HG03432 (cell line): ENCODE data around the gene MARCHF2.
"Not testable (repeated sequence)": the region's sequence is repeated elsewhere in the genome, so short reads cannot be mapped to it uniquely, and the experiment has no call there.

Experiments
- ATAC-seq: cut with Tn5 transposase; IDR thresholded peaks from one replicate; pipeline ENCODE4 v1.9.1; 2021; ENCODE audit warnings: mild to moderate bottlenecking, moderate library complexity; ENCODE audit not compliant: unreplicated experiment

MARCHF2 gene, protein sequence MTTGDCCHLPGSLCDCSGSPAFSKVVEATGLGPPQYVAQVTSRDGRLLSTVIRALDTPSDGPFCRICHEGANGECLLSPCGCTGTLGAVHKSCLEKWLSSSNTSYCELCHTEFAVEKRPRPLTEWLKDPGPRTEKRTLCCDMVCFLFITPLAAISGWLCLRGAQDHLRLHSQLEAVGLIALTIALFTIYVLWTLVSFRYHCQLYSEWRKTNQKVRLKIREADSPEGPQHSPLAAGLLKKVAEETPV

DNA sequence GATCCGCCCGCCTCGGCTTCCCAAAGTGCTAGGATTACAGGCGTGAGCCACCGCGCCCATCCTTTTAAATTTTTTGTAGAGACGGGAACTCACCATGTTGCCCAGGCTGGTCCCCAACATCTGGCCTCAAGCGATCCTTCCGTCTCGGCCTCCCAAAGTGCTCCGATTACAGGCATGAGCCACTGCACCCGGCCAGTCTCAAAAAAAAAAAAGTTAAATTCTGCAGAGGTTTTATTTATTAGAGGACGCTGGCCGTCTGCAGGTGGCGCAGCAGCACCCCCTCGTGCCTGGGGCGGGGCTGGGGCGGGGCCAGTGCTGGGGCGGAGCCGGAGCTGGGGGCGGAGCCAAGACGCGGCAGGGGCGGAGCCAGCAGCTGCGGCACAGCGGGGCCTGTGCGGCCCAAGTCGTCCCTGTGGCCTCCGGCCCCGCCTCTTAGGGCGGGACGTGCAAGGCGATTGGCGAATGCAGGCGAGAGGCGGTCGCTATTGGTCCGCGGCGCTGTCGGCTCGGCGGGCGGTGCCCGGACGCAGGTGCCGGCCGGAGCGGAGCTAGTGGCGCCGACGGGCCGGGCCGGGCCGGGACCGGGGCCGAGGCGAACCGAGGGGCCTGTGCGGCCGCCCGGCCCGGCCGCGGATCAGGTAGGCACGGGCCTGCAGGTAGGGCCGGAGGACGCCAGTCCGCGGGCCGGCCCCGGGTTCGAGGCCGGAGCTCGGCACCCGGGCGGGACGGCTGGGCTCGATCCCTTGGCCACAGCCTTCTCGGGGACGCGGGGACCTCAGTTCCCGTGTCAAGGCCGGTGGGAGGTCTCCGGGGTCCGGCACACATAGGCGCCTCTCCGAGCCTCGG lies at the start of gene MARCHF2:
Gene MARCHF2 (plus strand): TSS at position 523 of the 846 bp plus-strand sequence. CDS start 8,536 bp downstream, outside the sequence.
- ATAC-seq = peak; percentile 99

DNA sequence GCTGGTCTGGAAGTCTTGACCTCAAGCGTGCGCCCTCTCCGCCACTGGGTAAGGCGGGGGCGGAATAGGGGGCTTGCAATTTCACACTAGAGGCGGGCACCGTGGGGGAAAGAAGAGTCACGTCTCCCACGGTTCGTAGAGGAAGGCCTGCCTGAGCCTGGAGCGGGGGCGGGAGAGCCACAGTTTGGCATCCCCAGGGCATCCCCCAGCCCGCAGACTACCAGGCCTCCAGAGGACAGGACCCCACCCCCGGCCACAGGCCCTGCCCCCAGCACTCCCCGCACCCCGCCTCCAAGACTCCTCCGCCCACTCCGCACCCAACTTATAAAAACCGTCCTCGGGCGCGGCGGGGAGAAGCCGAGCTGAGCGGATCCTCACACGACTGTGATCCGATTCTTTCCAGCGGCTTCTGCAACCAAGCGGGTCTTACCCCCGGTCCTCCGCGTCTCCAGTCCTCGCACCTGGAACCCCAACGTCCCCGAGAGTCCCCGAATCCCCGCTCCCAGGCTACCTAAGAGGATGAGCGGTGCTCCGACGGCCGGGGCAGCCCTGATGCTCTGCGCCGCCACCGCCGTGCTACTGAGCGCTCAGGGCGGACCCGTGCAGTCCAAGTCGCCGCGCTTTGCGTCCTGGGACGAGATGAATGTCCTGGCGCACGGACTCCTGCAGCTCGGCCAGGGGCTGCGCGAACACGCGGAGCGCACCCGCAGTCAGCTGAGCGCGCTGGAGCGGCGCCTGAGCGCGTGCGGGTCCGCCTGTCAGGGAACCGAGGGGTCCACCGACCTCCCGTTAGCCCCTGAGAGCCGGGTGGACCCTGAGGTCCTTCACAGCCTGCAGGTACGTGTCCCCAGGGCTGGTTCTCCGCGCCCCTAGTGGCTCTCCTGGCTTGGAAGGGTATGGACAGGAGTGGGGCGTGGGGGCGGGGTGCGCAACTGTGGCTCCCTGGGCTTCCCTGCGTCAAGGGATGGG lies 49.0 kb upstream of the MARCHF2 start, which contains the start of gene ANGPTL4:
Gene ANGPTL4 (plus strand): TSS at position 353 of the 969 bp plus-strand sequence. CDS start 167 bp downstream, at position 520.
- ATAC-seq = no peak

DNA sequence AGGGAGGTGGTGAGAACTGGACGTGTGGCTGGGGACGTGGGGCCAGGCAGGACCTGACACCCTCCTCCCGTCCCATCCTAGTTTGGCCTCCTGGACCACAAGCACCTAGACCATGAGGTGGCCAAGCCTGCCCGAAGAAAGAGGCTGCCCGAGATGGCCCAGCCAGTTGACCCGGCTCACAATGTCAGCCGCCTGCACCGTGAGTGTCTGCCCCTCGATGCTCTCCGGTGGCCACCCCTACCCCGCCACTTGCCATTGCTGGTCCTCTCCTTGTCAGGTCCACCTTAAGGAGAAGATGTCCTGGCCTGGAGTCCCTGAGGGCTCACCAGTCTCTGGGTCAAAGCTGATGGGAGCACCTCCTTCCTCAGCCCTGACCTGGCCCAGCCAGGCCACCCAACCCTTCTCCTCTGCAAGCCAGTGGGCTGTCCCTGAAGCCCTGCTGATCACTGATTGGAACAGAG lies 47.0 kb upstream of the MARCHF2 start:
- ATAC-seq = no peak

DNA sequence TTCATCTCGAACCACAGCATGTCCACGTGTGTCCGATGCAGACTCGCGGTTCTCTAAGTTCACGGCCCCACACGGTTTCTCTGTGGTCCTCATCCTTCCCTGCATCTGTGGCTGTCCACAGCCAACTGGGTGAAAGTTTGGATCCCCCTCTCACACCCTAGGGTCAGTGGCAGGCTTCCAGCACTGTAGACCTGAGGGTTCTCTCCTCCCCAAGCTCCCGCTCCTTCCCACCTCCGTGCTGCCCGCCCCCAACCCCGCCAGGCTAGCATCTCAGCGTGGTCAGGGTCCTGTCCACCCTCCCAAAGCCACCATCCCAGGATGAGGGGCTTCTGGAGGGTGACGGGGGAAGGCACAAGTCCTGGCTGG lies 46.2 kb upstream of the MARCHF2 start:
- ATAC-seq = no peak

DNA sequence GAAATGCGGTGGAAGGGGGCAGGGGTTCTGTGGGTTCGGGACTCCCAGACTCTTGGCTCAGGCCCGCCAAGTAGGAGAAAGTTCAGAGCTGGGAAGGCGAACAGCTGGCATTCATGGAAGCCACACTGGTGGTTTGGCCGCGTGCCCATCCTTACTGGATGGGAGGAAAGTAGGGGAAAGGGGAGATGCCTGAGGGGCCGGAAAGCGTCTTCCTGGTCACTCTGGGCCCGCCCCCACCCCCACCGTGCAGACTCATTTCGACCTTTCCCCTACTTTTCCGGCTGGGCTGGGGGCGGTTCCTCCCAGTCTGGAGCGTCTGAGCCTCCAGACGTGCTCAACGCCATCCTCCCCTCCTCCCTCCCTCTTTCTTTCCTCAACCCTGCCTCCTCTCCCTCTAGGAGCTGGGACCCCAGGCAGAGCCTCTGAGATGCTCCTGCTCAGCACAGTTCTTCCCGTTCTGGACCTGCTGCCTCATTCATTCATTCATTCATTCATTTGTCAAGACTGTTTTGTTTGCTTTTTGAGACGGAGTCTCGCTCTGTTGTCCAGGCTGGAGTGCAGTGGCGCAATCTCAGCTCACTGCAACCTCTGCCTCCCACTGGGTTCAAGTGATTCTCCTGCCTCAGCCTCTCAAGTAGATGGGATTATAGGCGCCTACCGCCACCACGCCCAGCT lies 45.6 kb upstream of the MARCHF2 start:
- ATAC-seq = no peak

DNA sequence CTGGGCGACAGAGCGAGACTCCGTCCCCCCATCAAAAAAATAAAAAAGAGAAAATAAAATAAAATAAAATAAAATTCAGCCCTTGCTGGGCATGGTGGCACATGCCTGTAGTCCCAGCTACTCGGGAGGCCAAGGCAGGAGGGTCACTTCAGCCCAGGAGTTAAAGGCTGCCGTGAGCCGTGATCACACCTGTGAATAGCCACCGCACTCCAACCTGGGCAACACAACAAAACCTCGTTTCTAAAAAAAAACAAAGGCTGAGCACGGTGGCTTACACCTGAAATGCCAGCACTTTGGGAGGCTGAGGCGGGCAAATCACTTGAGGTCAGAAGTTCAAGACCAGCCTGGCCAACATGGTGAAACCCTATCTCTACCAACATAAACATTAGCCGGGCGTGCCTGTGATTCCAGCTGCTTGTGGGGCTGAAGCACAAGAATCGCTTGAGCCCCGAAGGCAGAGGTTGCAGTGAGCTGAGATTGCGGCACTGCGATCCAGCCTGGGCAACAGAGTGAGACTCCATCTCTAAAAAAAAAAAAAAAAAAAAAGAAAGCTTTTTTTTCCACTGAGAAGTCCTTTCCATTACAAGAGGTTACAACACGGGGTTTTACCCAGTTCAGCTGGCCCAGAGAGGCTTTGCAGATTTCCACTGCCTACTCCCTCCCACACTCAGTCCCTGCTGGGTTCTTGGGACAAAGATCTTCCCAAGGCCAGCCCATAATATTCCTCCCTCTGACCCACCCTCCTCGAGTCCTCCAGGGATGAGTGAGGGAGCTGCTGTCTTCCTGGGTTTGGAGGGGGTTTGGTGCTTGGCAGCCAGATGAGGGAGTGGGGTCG lies 42.7 kb upstream of the MARCHF2 start:
- ATAC-seq = no peak

DNA sequence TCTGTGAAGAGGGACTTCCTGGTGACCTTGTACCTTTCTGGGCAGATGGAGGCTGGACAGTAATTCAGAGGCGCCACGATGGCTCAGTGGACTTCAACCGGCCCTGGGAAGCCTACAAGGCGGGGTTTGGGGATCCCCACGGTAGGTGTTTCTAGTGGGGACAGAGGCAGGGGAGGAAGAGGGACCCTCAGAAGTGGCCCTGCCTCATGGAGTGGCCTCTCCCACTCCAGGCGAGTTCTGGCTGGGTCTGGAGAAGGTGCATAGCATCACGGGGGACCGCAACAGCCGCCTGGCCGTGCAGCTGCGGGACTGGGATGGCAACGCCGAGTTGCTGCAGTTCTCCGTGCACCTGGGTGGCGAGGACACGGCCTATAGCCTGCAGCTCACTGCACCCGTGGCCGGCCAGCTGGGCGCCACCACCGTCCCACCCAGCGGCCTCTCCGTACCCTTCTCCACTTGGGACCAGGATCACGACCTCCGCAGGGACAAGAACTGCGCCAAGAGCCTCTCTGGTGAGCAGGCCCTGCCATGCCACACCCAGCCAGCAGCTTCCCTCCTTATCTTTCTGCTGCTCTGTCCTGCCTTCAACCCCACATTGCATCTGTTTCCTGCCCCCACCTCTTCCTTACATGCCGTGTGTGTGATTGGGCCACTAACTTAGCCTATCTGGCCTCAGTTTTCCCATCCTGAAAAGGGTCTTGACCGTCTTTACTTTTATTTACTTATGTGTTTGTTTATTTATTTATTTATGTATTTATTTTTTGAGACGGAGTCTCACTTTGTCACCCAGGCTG lies 41.9 kb upstream of the MARCHF2 start:
- no peak for ATAC-seq

DNA sequence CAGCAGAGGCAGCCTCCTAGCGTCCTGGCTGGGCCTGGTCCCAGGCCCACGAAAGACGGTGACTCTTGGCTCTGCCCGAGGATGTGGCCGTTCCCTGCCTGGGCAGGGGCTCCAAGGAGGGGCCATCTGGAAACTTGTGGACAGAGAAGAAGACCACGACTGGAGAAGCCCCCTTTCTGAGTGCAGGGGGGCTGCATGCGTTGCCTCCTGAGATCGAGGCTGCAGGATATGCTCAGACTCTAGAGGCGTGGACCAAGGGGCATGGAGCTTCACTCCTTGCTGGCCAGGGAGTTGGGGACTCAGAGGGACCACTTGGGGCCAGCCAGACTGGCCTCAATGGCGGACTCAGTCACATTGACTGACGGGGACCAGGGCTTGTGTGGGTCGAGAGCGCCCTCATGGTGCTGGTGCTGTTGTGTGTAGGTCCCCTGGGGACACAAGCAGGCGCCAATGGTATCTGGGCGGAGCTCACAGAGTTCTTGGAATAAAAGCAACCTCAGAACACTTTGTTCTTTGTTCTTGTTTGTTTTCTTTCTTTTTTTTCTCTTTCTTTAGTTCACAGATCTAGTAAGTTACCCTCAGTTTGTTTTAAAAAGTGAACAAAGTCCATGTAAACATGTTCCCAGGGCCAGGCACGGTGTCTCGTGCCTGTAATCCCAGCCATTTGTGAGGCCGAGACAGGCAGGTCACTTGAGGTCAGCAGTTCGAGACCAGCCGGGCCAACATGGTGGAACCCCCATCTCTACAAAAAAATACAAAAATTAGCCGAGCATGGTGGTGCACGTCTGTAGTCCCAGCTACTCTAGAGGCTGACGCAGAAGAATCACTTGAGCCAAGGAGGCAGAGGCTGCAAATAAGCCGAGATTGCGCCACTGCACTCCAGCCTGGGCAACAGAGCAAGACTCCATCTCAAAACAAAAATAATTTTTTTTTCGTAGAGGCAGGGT lies 39.0 kb upstream of the MARCHF2 start:
- no peak for ATAC-seq

DNA sequence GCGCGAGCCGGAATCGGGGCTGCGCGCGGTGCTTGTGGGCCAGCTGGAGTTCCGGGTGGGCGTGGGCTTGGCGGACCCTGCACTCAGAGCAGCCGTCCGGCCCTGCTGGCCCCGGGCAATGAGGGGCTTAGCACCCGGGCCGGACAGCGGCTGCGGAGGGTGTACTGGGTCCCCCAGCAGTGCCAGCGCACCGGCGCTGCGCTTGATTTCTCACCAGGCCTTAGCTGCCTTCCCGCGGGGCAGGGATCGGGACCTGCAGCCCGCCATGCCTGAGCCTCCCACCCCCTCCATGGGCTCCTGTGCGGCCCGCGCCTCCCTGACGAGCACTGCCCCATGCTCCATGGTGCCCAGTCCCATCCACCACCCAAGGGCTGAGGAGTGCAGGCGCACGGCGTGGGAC lies 37.3 kb upstream of the MARCHF2 start:
- ATAC-seq = not testable (repeated sequence)

DNA sequence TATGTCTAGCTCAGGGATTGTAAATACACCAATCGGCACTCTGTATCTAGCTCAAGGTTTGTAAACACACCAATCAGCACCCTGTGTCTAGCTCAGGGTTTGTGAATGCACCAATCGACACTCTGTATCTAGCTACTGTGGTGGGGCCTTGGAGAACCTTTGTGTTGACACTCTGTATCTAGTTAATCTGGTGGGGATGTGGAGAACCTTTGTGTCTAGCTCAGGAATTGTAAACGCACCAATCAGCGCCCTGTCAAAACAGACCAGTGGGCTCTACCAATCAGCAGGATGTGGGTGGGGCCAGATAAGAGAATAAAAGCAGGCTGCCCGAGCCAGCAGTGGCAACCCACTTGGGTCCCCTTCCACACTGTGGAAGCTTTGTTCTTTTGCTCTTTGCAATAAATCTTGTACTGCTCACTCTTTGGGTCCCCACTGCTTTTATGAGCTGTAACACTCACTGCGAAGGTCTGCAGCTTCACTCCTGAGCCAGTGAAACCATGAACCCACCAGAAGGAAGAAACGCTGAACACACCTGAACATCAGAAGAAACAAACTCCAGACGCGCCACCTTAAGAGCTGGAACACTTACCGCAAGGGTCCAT lies 36.6 kb upstream of the MARCHF2 start:
- ATAC-seq = not testable (repeated sequence)

DNA sequence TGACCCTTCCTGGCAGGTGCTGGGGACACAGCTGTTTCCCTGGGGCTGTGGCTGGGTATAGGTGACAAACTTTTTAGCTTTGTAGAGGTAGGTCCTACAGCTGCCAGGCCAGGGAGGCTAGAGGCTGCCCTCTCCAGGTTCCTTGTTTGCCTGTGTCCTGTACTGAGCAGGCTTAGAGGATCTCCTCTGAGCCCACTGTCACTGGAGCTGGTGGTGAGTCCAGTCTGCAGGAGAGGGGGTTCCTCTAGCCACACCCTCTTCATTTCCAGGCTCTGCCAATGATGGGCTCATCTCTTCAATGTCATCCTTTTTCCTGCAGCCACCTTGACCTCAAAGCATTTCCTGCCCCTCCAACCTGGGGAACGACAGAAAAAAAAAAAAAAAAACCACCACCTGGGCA lies 35.5 kb upstream of the MARCHF2 start:
- no peak for ATAC-seq

DNA sequence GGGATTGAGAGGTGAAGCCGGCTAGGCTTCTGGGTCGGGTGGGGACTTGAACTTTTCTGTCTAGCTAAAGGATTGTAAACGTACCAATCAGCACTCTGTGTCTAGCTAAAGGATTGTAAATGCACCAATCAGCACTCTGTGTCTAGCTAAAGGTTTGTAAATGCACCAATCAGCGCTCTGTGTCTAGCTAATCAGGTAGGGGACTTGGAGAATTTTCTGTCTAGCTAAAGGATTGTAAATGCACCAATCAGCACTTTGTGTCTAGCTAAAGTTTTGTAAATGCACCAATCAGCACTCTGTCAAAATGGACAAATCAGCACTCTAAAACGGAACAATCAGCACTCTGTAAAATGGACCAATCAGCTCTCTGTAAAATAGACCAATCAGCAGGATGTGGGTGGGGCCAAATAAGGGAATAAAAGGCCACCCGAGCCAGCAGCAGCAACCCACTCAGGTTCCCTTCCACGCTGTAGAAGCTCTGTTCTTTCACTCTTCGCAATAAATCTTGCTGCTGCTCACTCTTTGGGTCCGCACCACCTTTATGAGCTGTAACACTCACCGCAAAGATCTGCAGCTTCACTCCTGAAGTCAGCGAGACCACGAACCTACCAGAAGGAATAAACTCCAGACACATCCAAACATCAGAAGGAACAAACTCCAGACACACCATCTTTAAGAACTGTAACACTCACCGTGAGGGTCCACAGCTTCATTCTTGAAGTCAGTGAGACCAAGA lies 33.8 kb upstream of the MARCHF2 start:
- not testable (repeated sequence) for ATAC-seq

DNA sequence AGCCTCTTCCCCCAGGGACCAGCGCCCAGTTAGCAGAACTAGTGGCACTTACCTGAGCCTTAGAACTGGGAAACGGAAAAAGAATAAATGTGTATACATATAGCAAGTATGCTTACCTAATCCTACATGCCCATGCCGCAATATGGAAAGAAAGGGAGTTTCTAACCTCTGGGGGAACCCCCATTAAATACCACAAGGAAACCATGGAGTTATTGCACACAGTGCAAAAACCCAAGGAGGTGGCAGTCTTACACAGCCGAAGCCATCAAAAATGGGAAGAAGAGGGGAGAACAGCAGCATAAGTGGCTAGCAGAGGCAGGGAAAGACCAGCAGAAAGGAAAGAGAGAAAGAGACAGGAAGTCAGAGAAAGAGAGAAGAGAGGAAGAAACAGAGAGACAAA lies 28.5 kb upstream of the MARCHF2 start:
- not testable (repeated sequence) for ATAC-seq

DNA sequence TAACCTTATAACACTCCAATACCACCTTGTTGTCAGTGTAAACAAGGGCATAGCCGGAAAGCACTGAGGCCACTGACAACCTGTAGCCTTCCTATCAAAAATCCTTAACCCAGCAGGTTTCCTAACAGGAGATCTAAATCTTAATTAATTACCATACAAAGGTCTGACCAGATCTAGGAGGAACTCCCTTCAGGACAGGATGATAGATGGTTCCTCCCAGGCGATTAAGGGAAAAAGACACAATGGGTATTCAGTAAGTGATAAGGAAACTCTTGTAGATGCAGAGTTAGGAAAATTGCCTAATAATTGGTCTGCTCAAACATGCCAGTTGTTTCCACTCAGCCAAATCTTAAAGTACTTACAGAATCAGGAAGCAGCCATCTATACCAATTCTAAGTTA lies 28.0 kb upstream of the MARCHF2 start:
- ATAC-seq = not testable (repeated sequence)

DNA sequence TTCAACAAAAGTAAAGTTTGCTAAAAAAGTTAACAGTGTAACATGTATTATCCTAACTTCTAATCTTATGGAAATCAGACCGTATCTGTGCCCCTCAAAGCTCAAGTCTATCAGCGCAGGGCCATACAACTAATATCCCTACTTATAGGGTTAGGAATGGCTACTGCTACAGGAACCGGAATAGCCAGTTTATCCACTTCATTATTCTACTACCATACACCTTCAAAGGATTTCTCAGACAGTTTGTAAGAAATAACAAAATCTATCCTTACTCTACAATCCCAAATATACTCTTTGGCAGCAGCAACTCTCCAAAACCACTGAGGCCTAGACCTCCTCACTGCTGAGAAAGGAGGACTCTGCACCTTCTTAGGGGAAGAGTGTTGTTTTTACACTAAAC lies 27.5 kb upstream of the MARCHF2 start:
- not testable (repeated sequence) for ATAC-seq

DNA sequence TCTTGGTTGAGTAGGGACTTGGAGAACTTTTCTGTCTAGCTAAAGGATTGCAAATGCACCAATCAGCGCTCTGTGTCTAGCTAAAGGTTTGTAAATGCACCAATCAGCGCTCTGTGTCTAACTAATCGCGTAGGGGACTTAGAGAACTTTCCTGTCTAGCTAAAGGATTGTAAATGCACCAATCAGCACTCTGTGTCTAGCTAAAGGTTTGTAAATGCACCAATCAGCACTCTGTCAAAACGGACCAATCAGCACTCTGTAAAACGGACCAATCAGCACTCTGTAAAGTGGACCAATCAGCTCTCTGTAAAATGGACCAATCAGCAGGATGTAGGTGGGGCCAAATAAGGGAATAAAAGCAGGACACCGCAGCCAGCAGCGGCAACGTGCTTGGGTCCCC lies 26.7 kb upstream of the MARCHF2 start:
- not testable (repeated sequence) for ATAC-seq
